GM23338 (cell line): Measurements from ENCODE around the gene COPZ1. TPM values are rescaled to one million over a fixed set of nuclear protein-coding genes. Genes with fewer than 3 reads are reported as not detected.

ENCODE experiments used
- ATAC-seq: fragments of 200-7000 bp; cut with Tn5 transposase; 3 replicates; pipeline ENCODE4 v1.9.1; 2020
- DNase-seq: peaks from one replicate; pipeline ENCODE4 v3.0.0-alpha.2; 2015; ENCODE audit warnings: low spot score
- H2AFZ ChIP-seq: fragments of 200-600 bp; sonication (generic); 2 replicates; pipeline ENCODE4 v1.8.0; 2016; ENCODE audit warnings: antibody characterized with exemption, mild to moderate bottlenecking, moderate library complexity
- H3F3A ChIP-seq: fragments of 200-600 bp; sonication (generic); replicated peaks from 2 replicates; pipeline ENCODE4 v1.8.0; 2017; ENCODE audit warnings: antibody characterized with exemption, mixed run types, low read depth
- H3K27ac ChIP-seq: fragments of 200-600 bp; sonication (generic); 2 replicates; pipeline ENCODE4 v1.6.1; 2016; ENCODE audit warnings: low read depth
- H3K27me3 ChIP-seq: fragments of 200-600 bp; sonication (generic); 2 replicates; pipeline ENCODE4 v1.8.0; 2016; ENCODE audit warnings: mild to moderate bottlenecking, mixed run types, moderate library complexity; ENCODE audit not compliant: insufficient read depth
- H3K36me3 ChIP-seq: fragments of 200-600 bp; sonication (generic); 2 replicates; pipeline ENCODE4 v1.8.0; 2016; ENCODE audit warnings: mild to moderate bottlenecking; ENCODE audit not compliant: insufficient read depth
- H3K4me1 ChIP-seq: fragments of 200-600 bp; sonication (generic); 2 replicates; pipeline ENCODE4 v1.8.0; 2016; ENCODE audit warnings: mild to moderate bottlenecking, moderate library complexity; ENCODE audit not compliant: insufficient read depth
- H3K4me2 ChIP-seq: fragments of 200-600 bp; sonication (generic); 2 replicates; pipeline ENCODE4 v1.7.1; 2017; ENCODE audit warnings: mixed run types
- H3K4me3 ChIP-seq: fragments of 200-600 bp; sonication (generic); 2 replicates; pipeline ENCODE4 v1.6.1; 2016; ENCODE audit warnings: mixed run types
- H3K79me2 ChIP-seq: fragments of 200-600 bp; sonication (generic); replicated peaks from 2 replicates; pipeline ENCODE4 v1.8.0; 2017; ENCODE audit warnings: mild to moderate bottlenecking; ENCODE audit not compliant: insufficient read depth
- H3K9me2 ChIP-seq: fragments of 200-600 bp; sonication (generic); 2 replicates; pipeline ENCODE4 v1.8.0; 2017; ENCODE audit not compliant: insufficient read depth
- H4K20me1 ChIP-seq: fragments of 200-600 bp; sonication (generic); replicated peaks from 2 replicates; pipeline ENCODE4 v1.8.0; 2017; ENCODE audit warnings: mild to moderate bottlenecking; ENCODE audit not compliant: insufficient read depth
- H3K27ac Mint-ChIP-seq: 2 replicates; pipeline ENCODE4 v1.8.0; 2020; ENCODE audit warnings: inconsistent platforms, mild to moderate bottlenecking, moderate library complexity, mixed read lengths
- H3K27me3 Mint-ChIP-seq: 3 replicates; pipeline ENCODE4 v1.8.0; 2022; ENCODE audit warnings: low read depth, mild to moderate bottlenecking, moderate library complexity, mixed read lengths, inconsistent platforms; ENCODE audit not compliant: insufficient read depth, poor library complexity
- H3K36me3 Mint-ChIP-seq: 3 replicates; pipeline ENCODE4 v1.8.0; 2021; ENCODE audit warnings: low read depth, mild to moderate bottlenecking, inconsistent platforms, moderate library complexity, mixed read lengths
- H3K4me1 Mint-ChIP-seq: 3 replicates; pipeline ENCODE4 v1.8.0; 2020; ENCODE audit warnings: mild to moderate bottlenecking, inconsistent platforms, mixed read lengths
- H3K4me3 Mint-ChIP-seq: 3 replicates; pipeline ENCODE4 v1.8.0; 2021; ENCODE audit warnings: moderate library complexity, mild to moderate bottlenecking, inconsistent platforms, mixed read lengths
- H3K9me3 Mint-ChIP-seq: 3 replicates; pipeline ENCODE4 v1.8.0; 2020; ENCODE audit warnings: moderate library complexity, mild to moderate bottlenecking, inconsistent platforms, mixed read lengths
- CREB1 ChIP-seq: fragments of 250-450 bp; sonication (Bioruptor Pico); IDR thresholded peaks from 2 replicates; pipeline ENCODE4 v1.5.0; 2020; ENCODE audit warnings: low read depth, mild to moderate bottlenecking, moderate library complexity
- EZH2phosphoT487 ChIP-seq: fragments of 200-600 bp; sonication (generic); IDR thresholded peaks from one replicate; pipeline ENCODE4 v1.8.1; 2018; ENCODE audit warnings: antibody characterized with exemption; ENCODE audit not compliant: unreplicated experiment
- JUNB ChIP-seq: IDR thresholded peaks from one replicate; pipeline ENCODE4 v1.6.1; 2016; ENCODE audit warnings: antibody characterized with exemption; ENCODE audit not compliant: unreplicated experiment
- POLR2AphosphoS5 ChIP-seq: IDR thresholded peaks from 2 replicates; pipeline ENCODE4 v1.6.1; 2016; ENCODE audit warnings: antibody characterized with exemption, low read depth
- STAT1 ChIP-seq: IDR thresholded peaks from one replicate; pipeline ENCODE4 v1.6.1; 2016; ENCODE audit warnings: antibody characterized with exemption; ENCODE audit not compliant: unreplicated experiment
- ZNF114 ChIP-seq: fragments of 250-450 bp; sonication (Bioruptor Pico); IDR thresholded peaks from 2 replicates; pipeline ENCODE4 v1.5.0; 2020; ENCODE audit warnings: mild to moderate bottlenecking, moderate library complexity
- ZNF331 ChIP-seq: fragments of 250-450 bp; sonication (Bioruptor Pico); IDR thresholded peaks from 2 replicates; pipeline ENCODE4 v1.5.0; 2020; ENCODE audit warnings: low read depth, mild to moderate bottlenecking, moderate library complexity
- polyA plus RNA-seq: library from polyadenylated mRNA; unstranded; fragments of >200 nt; fragmentation: Nextera tagmentation; extraction: Ambion mirVana; gene quantifications from 2 replicates; pipeline ENCODE4 v1.2.1, GENCODE V29; 2016
- total RNA-seq: library from RNA; depleted of rRNA; stranded (reverse); fragments of >200 nt; shearing (Covaris generic); gene quantifications from 2 replicates; pipeline ENCODE4 v1.2.3, GENCODE V29; 2014
- TF ChIP-seq, protein P1 (sequence below): IDR thresholded peaks from 2 replicates; pipeline ENCODE4 v1.6.1; 2016; ENCODE audit warnings: antibody characterized with exemption
- TF ChIP-seq, protein P2 (sequence below): fragments of 250-450 bp; sonication (Bioruptor Pico); IDR thresholded peaks from 2 replicates; pipeline ENCODE4 v1.5.0; 2020; ENCODE audit warnings: mild to moderate bottlenecking, moderate library complexity
- TF ChIP-seq, protein P3 (sequence below), 2 experiments: fragments of 200-600 bp in 1 of 2; sonication (generic) in 1 of 2; conservative IDR thresholded peaks; 2 replicates each; pipeline versions ENCODE4 v1.5.1 to v1.6.1; 2016 to 2017; ENCODE audit warnings: antibody characterized with exemption in 2 of 2, low read depth in 2 of 2, mild to moderate bottlenecking in 2 of 2, moderate library complexity in 1 of 2
- TF ChIP-seq, protein P4 (sequence below): IDR thresholded peaks from one replicate; pipeline ENCODE4 v1.6.1; 2018; ENCODE audit warnings: antibody characterized with exemption; ENCODE audit not compliant: unreplicated experiment

The COPZ1 gene
- total and polyA plus RNA-seq, 2 experiments from 2014 or later = 79.9 to 91.2 TPM

DNA sequence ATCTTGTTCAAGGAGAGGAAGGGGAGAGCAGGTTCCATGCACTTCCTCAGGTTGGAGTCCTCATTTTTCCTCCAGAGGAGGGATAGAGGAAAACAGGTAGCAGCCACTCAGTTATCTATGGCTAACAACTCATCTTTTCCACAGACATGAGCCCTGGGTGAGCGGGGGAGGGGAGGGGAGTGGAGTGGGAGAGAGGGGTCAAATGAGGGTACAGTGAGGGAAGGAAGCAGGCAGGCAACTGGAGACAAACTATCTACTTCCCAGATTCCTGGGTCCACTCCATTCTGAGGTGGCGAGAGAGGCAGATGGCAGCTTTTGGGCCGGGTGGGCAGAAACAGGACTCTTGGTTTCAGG is 62.2 kb downstream of the COPZ1 start (continued):
- TF ChIP-seq EZH2phosphoT487 = no peak

DNA sequence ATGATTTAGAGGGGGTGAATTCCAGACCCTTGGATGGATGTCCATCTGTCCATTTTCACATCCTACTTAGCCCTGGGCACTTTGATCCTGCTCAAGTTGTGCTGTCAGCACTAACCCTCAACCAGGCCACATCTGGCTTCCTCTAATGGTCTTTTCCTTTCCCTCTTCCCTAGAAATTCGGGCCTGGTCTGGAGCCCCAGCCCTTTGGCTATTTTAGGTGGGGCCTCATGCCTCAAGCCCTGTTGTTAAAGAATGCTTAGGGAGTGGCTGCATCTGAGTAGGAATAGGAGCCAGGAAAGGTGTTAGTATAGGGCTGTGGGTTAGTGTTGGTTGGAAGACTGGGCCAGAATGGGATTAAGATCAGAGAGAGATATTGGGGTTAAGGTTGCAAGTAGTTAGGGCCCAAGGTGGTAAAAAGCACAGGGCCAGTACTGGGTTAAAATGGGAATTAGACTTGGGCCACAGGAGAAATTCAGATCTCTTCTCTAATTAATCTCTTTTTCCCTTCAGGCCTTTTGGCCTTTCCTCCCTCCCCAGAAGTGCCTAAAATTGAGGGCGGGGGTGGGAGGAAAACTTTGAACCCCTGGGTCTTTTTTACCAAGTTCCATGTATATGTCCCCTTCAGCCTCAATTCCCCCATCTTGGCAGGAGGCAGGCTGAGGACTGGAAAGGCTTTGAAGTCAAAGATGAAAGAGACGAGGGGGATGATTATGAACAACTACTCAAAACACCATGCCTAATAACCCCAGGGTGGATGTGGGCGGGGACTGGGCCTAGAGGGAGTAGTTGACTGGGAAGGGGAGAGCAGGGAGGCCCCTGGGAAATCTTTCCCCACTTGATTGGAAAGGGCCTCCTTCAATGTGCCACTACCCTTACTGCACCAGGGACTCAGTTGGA is 63.6 kb downstream of the COPZ1 start:
- Mint-ChIP-seq H3K9me3 (no peaks in the 10 kb centered on the region), H3K4me1 (peaks cover 78% of the 10 kb centered on the region), H3K27me3 (peaks cover 20% of the 10 kb centered on the region), H3K27ac (no peak overlapping the region), H3K36me3 (0 out of 3 replicates have a peak, but pooled peaks cover under 1% of the 10 kb centered on the region), H3K4me3 (no peak overlapping the region; the same call in 2 of the 3 replicates)
- 0 out of 2 replicates have a peak overlapping the region, but pooled peaks have one; percentile 78 for H3K27ac ChIP-seq
- H4K20me1 ChIP-seq = no peaks in the 10 kb centered on the region
- H3F3A ChIP-seq = peaks cover 15% of the 10 kb centered on the region; the same call in 1 of the 2 replicates
- peaks cover 18% of the 10 kb centered on the region for H3K27me3 ChIP-seq
- H3K9me2 ChIP-seq = 0 out of 2 replicates have a peak, but pooled peaks cover 6% of the 10 kb centered on the region
- H3K4me2 ChIP-seq = peak overlapping the region; percentile 97
- H3K79me2 ChIP-seq = no peaks in the 10 kb centered on the region
- DNase-seq (no peak), ATAC-seq (no peak)
- no peaks in the 10 kb centered on the region for H3K36me3 ChIP-seq
- H2AFZ ChIP-seq = no peak overlapping the region
- peaks cover 82% of the 10 kb centered on the region for H3K4me1 ChIP-seq
- H3K4me3 ChIP-seq = no peak overlapping the region
- TF ChIP-seq, protein P1, sequence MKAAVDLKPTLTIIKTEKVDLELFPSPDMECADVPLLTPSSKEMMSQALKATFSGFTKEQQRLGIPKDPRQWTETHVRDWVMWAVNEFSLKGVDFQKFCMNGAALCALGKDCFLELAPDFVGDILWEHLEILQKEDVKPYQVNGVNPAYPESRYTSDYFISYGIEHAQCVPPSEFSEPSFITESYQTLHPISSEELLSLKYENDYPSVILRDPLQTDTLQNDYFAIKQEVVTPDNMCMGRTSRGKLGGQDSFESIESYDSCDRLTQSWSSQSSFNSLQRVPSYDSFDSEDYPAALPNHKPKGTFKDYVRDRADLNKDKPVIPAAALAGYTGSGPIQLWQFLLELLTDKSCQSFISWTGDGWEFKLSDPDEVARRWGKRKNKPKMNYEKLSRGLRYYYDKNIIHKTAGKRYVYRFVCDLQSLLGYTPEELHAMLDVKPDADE = no peak
- TF ChIP-seq JUNB = no peak
- TF ChIP-seq, protein P2, sequence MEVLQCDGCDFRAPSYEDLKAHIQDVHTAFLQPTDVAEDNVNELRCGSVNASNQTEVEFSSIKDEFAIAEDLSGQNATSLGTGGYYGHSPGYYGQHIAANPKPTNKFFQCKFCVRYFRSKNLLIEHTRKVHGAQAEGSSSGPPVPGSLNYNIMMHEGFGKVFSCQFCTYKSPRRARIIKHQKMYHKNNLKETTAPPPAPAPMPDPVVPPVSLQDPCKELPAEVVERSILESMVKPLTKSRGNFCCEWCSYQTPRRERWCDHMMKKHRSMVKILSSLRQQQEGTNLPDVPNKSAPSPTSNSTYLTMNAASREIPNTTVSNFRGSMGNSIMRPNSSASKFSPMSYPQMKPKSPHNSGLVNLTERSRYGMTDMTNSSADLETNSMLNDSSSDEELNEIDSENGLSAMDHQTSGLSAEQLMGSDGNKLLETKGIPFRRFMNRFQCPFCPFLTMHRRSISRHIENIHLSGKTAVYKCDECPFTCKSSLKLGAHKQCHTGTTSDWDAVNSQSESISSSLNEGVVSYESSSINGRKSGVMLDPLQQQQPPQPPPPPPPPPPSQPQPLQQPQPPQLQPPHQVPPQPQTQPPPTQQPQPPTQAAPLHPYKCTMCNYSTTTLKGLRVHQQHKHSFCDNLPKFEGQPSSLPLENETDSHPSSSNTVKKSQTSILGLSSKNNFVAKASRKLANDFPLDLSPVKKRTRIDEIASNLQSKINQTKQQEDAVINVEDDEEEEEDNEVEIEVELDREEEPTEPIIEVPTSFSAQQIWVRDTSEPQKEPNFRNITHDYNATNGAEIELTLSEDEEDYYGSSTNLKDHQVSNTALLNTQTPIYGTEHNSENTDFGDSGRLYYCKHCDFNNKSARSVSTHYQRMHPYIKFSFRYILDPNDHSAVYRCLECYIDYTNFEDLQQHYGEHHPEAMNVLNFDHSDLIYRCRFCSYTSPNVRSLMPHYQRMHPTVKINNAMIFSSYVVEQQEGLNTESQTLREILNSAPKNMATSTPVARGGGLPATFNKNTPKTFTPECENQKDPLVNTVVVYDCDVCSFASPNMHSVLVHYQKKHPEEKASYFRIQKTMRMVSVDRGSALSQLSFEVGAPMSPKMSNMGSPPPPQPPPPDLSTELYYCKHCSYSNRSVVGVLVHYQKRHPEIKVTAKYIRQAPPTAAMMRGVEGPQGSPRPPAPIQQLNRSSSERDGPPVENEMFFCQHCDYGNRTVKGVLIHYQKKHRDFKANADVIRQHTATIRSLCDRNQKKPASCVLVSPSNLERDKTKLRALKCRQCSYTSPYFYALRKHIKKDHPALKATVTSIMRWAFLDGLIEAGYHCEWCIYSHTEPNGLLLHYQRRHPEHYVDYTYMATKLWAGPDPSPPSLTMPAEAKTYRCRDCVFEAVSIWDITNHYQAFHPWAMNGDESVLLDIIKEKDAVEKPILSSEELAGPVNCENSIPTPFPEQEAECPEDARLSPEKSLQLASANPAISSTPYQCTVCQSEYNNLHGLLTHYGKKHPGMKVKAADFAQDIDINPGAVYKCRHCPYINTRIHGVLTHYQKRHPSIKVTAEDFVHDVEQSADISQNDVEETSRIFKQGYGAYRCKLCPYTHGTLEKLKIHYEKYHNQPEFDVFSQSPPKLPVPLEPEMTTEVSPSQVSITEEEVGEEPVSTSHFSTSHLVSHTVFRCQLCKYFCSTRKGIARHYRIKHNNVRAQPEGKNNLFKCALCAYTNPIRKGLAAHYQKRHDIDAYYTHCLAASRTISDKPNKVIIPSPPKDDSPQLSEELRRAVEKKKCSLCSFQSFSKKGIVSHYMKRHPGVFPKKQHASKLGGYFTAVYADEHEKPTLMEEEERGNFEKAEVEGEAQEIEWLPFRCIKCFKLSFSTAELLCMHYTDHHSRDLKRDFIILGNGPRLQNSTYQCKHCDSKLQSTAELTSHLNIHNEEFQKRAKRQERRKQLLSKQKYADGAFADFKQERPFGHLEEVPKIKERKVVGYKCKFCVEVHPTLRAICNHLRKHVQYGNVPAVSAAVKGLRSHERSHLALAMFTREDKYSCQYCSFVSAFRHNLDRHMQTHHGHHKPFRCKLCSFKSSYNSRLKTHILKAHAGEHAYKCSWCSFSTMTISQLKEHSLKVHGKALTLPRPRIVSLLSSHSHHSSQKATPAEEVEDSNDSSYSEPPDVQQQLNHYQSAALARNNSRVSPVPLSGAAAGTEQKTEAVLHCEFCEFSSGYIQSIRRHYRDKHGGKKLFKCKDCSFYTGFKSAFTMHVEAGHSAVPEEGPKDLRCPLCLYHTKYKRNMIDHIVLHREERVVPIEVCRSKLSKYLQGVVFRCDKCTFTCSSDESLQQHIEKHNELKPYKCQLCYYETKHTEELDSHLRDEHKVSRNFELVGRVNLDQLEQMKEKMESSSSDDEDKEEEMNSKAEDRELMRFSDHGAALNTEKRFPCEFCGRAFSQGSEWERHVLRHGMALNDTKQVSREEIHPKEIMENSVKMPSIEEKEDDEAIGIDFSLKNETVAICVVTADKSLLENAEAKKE (CRISPR knock-in tag) = no peak
- TF ChIP-seq ZNF331 (CRISPR knock-in tag) = no peak
- no peak for TF ChIP-seq ZNF114 (CRISPR knock-in tag)
- no peak for TF ChIP-seq STAT1
- no peak for TF ChIP-seq EZH2phosphoT487
- TF ChIP-seq, protein P3, sequence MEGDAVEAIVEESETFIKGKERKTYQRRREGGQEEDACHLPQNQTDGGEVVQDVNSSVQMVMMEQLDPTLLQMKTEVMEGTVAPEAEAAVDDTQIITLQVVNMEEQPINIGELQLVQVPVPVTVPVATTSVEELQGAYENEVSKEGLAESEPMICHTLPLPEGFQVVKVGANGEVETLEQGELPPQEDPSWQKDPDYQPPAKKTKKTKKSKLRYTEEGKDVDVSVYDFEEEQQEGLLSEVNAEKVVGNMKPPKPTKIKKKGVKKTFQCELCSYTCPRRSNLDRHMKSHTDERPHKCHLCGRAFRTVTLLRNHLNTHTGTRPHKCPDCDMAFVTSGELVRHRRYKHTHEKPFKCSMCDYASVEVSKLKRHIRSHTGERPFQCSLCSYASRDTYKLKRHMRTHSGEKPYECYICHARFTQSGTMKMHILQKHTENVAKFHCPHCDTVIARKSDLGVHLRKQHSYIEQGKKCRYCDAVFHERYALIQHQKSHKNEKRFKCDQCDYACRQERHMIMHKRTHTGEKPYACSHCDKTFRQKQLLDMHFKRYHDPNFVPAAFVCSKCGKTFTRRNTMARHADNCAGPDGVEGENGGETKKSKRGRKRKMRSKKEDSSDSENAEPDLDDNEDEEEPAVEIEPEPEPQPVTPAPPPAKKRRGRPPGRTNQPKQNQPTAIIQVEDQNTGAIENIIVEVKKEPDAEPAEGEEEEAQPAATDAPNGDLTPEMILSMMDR (conservative IDR thresholded peaks at IDR 0.05; ENCODE audit: low read depth in 2 of 2) = no peak
- TF ChIP-seq, protein P4, sequence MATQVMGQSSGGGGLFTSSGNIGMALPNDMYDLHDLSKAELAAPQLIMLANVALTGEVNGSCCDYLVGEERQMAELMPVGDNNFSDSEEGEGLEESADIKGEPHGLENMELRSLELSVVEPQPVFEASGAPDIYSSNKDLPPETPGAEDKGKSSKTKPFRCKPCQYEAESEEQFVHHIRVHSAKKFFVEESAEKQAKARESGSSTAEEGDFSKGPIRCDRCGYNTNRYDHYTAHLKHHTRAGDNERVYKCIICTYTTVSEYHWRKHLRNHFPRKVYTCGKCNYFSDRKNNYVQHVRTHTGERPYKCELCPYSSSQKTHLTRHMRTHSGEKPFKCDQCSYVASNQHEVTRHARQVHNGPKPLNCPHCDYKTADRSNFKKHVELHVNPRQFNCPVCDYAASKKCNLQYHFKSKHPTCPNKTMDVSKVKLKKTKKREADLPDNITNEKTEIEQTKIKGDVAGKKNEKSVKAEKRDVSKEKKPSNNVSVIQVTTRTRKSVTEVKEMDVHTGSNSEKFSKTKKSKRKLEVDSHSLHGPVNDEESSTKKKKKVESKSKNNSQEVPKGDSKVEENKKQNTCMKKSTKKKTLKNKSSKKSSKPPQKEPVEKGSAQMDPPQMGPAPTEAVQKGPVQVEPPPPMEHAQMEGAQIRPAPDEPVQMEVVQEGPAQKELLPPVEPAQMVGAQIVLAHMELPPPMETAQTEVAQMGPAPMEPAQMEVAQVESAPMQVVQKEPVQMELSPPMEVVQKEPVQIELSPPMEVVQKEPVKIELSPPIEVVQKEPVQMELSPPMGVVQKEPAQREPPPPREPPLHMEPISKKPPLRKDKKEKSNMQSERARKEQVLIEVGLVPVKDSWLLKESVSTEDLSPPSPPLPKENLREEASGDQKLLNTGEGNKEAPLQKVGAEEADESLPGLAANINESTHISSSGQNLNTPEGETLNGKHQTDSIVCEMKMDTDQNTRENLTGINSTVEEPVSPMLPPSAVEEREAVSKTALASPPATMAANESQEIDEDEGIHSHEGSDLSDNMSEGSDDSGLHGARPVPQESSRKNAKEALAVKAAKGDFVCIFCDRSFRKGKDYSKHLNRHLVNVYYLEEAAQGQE = no peak
- no peak for TF ChIP-seq CREB1 (CRISPR knock-in tag)
- no peak for TF ChIP-seq POLR2AphosphoS5
